A549 (cell line): Measurements from ENCODE around the gene SIPA1. TPM values are rescaled to one million over a fixed set of nuclear protein-coding genes. Genes with fewer than 3 reads are reported as not detected.

Experiments
- ATAC-seq, 2 experiments: fragments of 200-7000 bp in 1 of 2; fragments of >200 bp in 1 of 2; cut with Nextera tagmentation in 1 of 2; cut with Tn5 transposase in 1 of 2; 3 replicates each; pipeline versions ENCODE4 v1.8.0 to v1.9.1; 2018 to 2020; ENCODE audit warnings: mild to moderate bottlenecking in 1 of 2, moderate library complexity in 1 of 2
- CTCF ChIA-PET: fragments of 300-600 bp; sonication (Branson Sonifier 250); formaldehyde crosslinking; extraction: SDS; loops from one replicate; lab custom pipeline; 2021; ENCODE audit warnings: antibody characterized with exemption, inconsistent platforms; lab: Yijun Ruan, JAX
- POLR2A ChIA-PET: fragments of 350-600 bp; formaldehyde crosslinking; extraction: SDS; loops from one replicate; lab custom pipeline; 2021; ENCODE audit warnings: antibody characterized with exemption, inconsistent platforms; lab: Yijun Ruan, JAX
- DNase-seq, 2 experiments: peaks; one replicate each; pipeline versions ENCODE4 v3.0.0 to v3.0.0-alpha.2; 2011 to 2016; ENCODE audit warnings: low read depth in 1 of 2, low spot score in 1 of 2
- FAIRE-seq: peaks from 2 replicates; lab custom pipeline; 2011; peaks lifted over from hg19 to GRCh38; lab: Jason Lieb, UNC
- H3K27ac ChIP-seq, 2 experiments: fragments of >200 bp; sonication (Bioruptor Twin); formaldehyde crosslinking; 3 replicates each; pipeline ENCODE4 v1.5.1; 2016 to 2017
- H3K4me1 ChIP-seq: fragments of >200 bp; sonication (Bioruptor Twin); formaldehyde crosslinking; 3 replicates; pipeline ENCODE4 v1.6.1; 2016
- H3K4me2 ChIP-seq: fragments of >200 bp; sonication (Bioruptor Twin); formaldehyde crosslinking; 3 replicates; pipeline ENCODE4 v1.6.1; 2016
- H3K4me3 ChIP-seq: fragments of >200 bp; sonication (Bioruptor Twin); formaldehyde crosslinking; 3 replicates; pipeline ENCODE4 v1.5.1; 2016
- H3K9me3 ChIP-seq: fragments of >200 bp; sonication (Bioruptor Twin); formaldehyde crosslinking; 3 replicates; pipeline ENCODE4 v1.6.1; 2016
- BHLHE40 ChIP-seq: IDR thresholded peaks from 2 replicates; pipeline ENCODE4 v1.6.1; 2012; ENCODE audit warnings: low read depth, low read length, inconsistent platforms
- CEBPB ChIP-seq, 2 experiments: fragments of >200 bp in 1 of 2; sonication (Bioruptor Twin) in 1 of 2; formaldehyde crosslinking in 1 of 2; IDR thresholded peaks; 2 replicates each; pipeline ENCODE4 v1.6.1; 2012 to 2016
- CHD2 ChIP-seq: fragments of 150-350 bp; IDR thresholded peaks from 2 replicates; pipeline ENCODE4 v1.6.1; 2014; ENCODE audit warnings: low read length; ENCODE audit not compliant: partially characterized antibody
- CHD4 ChIP-seq: fragments of 200-600 bp; sonication (generic); IDR thresholded peaks from 2 replicates; pipeline ENCODE4 v1.6.1; 2016; ENCODE audit warnings: antibody characterized with exemption, mild to moderate bottlenecking, borderline replicate concordance
- E2F6 ChIP-seq: IDR thresholded peaks from 2 replicates; pipeline ENCODE4 v1.6.1; 2012; ENCODE audit warnings: low read depth, borderline replicate concordance
- EHF ChIP-seq: fragments of 250-450 bp; sonication (Bioruptor Pico); IDR thresholded peaks from 2 replicates; pipeline ENCODE4 v1.5.0; 2020; ENCODE audit warnings: mild to moderate bottlenecking
- EHMT2 ChIP-seq: fragments of 200-600 bp; sonication (generic); IDR thresholded peaks from 2 replicates; pipeline ENCODE4 v1.6.1; 2016; ENCODE audit warnings: antibody characterized with exemption, low read depth, mild to moderate bottlenecking, moderate library complexity
- ESRRA ChIP-seq: fragments of 150-350 bp; IDR thresholded peaks from 2 replicates; pipeline ENCODE4 v1.6.1; 2014; ENCODE audit warnings: mild to moderate bottlenecking, low read length, borderline replicate concordance
- FOSL2 ChIP-seq, 2 experiments: fragments of 450-650 bp in 1 of 2; fragments of >200 bp in 1 of 2; sonication (Bioruptor Twin) in 1 of 2; formaldehyde crosslinking; IDR thresholded peaks; 2 replicates each; pipeline versions ENCODE4 v1.5.0 to v1.6.1; 2016 to 2020; ENCODE audit warnings: mild to moderate bottlenecking in 1 of 2, moderate library complexity in 1 of 2
- HDAC2 ChIP-seq: fragments of 200-600 bp; sonication (generic); IDR thresholded peaks from 2 replicates; pipeline ENCODE4 v1.6.1; 2016
- HES2 ChIP-seq: fragments of >200 bp; sonication (Bioruptor Twin); formaldehyde crosslinking; IDR thresholded peaks from 2 replicates; pipeline ENCODE4 v1.6.1; 2016
- HEYL ChIP-seq: fragments of 250-450 bp; sonication (Bioruptor Pico); IDR thresholded peaks from 2 replicates; pipeline ENCODE4 v1.8.0; 2021; ENCODE audit warnings: mild to moderate bottlenecking, moderate library complexity
- HOXA7 ChIP-seq: fragments of 250-450 bp; sonication (Bioruptor Pico); IDR thresholded peaks from 2 replicates; pipeline ENCODE4 v1.5.0; 2020; ENCODE audit warnings: mild to moderate bottlenecking, moderate library complexity
- JUN ChIP-seq, 2 experiments: fragments of >200 bp; sonication (Bioruptor Twin); formaldehyde crosslinking; IDR thresholded peaks; 2 replicates in 1 of 2; 3 replicates in 1 of 2; pipeline ENCODE4 v1.6.1; 2016 to 2017
- NPAS2 ChIP-seq: fragments of 250-450 bp; sonication (Bioruptor Pico); IDR thresholded peaks from 2 replicates; pipeline ENCODE4 v1.8.0; 2022; ENCODE audit warnings: mild to moderate bottlenecking, moderate library complexity, borderline replicate concordance
- NR3C1 ChIP-seq: fragments of >200 bp; sonication (Bioruptor Twin); formaldehyde crosslinking; IDR thresholded peaks from 3 replicates; pipeline ENCODE4 v1.6.1; 2017
- PBX3 ChIP-seq: IDR thresholded peaks from 2 replicates; pipeline ENCODE4 v1.6.1; 2012
- PHF8 ChIP-seq: fragments of 200-600 bp; sonication (generic); IDR thresholded peaks from 2 replicates; pipeline ENCODE4 v1.6.1; 2016; ENCODE audit warnings: low read depth, mild to moderate bottlenecking, antibody characterized with exemption, moderate library complexity, borderline replicate concordance
- POLR2A ChIP-seq: IDR thresholded peaks from 2 replicates; pipeline ENCODE4 v1.6.1; 2012; ENCODE audit warnings: mild to moderate bottlenecking, low read length
- RARB ChIP-seq: fragments of 250-450 bp; sonication (Bioruptor Pico); IDR thresholded peaks from 2 replicates; pipeline ENCODE4 v1.8.0; 2021; ENCODE audit warnings: mild to moderate bottlenecking, moderate library complexity
- RCOR1 ChIP-seq: fragments of 150-350 bp; IDR thresholded peaks from 2 replicates; pipeline ENCODE4 v1.6.1; 2014; ENCODE audit warnings: antibody characterized with exemption, low read length, low read depth
- RFX5 ChIP-seq: fragments of 450-650 bp; IDR thresholded peaks from 2 replicates; pipeline ENCODE4 v1.7.1; 2014; ENCODE audit warnings: antibody characterized with exemption, mild to moderate bottlenecking, moderate library complexity
- RNF2 ChIP-seq: fragments of 200-600 bp; sonication (generic); IDR thresholded peaks from 2 replicates; pipeline ENCODE4 v1.6.1; 2016; ENCODE audit warnings: low read depth, mild to moderate bottlenecking, antibody characterized with exemption, moderate library complexity, borderline replicate concordance
- TFCP2L1 ChIP-seq: fragments of 250-450 bp; sonication (Bioruptor Pico); IDR thresholded peaks from 2 replicates; pipeline ENCODE4 v1.5.0; 2021; ENCODE audit warnings: mild to moderate bottlenecking
- TP53 ChIP-seq: fragments of 250-450 bp; sonication (Bioruptor Pico); IDR thresholded peaks from 2 replicates; pipeline ENCODE4 v1.5.0; 2021; ENCODE audit warnings: mild to moderate bottlenecking, moderate library complexity
- ZC3H11A ChIP-seq: fragments of 450-650 bp; IDR thresholded peaks from 2 replicates; pipeline ENCODE4 v1.6.1; 2014; ENCODE audit warnings: antibody characterized with exemption, mild to moderate bottlenecking
- ZFP36 ChIP-seq: fragments of 450-650 bp; IDR thresholded peaks from 2 replicates; pipeline ENCODE4 v1.6.1; 2014; ENCODE audit warnings: borderline replicate concordance; ENCODE audit not compliant: partially characterized antibody
- ZNF302 ChIP-seq: fragments of 250-450 bp; sonication (Bioruptor Pico); IDR thresholded peaks from 2 replicates; pipeline ENCODE4 v1.9.0; 2021; ENCODE audit warnings: inconsistent platforms, mild to moderate bottlenecking, moderate library complexity
- ZSCAN20 ChIP-seq: fragments of 250-450 bp; sonication (Bioruptor Pico); IDR thresholded peaks from 2 replicates; pipeline ENCODE4 v1.8.0; 2022; ENCODE audit warnings: mild to moderate bottlenecking, moderate library complexity
- WGBS: methylation state at CpG from one replicate; pipeline ENCODE4 v1.1.6; 2017; ENCODE audit errors: missing lambda C conversion rate; 5-methylcytosine and 5-hydroxymethylcytosine counted together
- polyA plus RNA-seq, 4 experiments: library from polyadenylated mRNA; depleted of rRNA in 3 of 4; stranded (reverse); fragments of >200 nt; fragmentation: RNase III in 1 of 4; extraction: RNeasy Plus Mini Kit Qiagen cat#74134 plus additional on column Dnase treatment in 1 of 4; gene quantifications; 2 replicates in 3 of 4; 3 replicates in 1 of 4; pipeline ENCODE4 v1.2.3, GENCODE V29; 2011 to 2017
- TF ChIP-seq, protein P1 (sequence below): fragments of >200 bp; sonication (Bioruptor Twin); formaldehyde crosslinking; IDR thresholded peaks from 3 replicates; pipeline ENCODE4 v1.6.1; 2016
- TF ChIP-seq, protein P2 (sequence below): IDR thresholded peaks from 2 replicates; pipeline ENCODE4 v1.6.1; 2012
- TF ChIP-seq, protein P3 (sequence below): fragments of >200 bp; sonication (Bioruptor Twin); formaldehyde crosslinking; IDR thresholded peaks from 3 replicates; pipeline ENCODE4 v1.5.1; 2016

SIPA1 gene
- polyA plus RNA-seq, 2 of the 4 experiments (the other 2 are of a cell fraction) = 9.9 to 17.4 TPM

GRCh38 chr11:65662247-65662798 is 24.4 kb downstream of the SIPA1 start:
- no peak for TF ChIP-seq FOSL2 (IDR thresholded peaks at IDR 0.05)
- TF ChIP-seq FOSL2 (CRISPR knock-in tag; IDR thresholded peaks at IDR 0.05) = no peak
- no peak for TF ChIP-seq BHLHE40
- TF ChIP-seq ZC3H11A = no peak
- TF ChIP-seq ESRRA = no peak
- TF ChIP-seq TP53 = no peak
- no peak for TF ChIP-seq HOXA7
- TF ChIP-seq CHD4 = no peak
- TF ChIP-seq RCOR1 = no peak
- TF ChIP-seq NR3C1 = no peak
- TF ChIP-seq CEBPB (IDR thresholded peaks at IDR 0.05) = no peak
- no peak for TF ChIP-seq HEYL (CRISPR knock-in tag)
- TF ChIP-seq PBX3 = no peak
- no peak for TF ChIP-seq RARB (CRISPR knock-in tag)
- TF ChIP-seq EHF = no peak
- TF ChIP-seq HDAC2 = no peak
- TF ChIP-seq NPAS2 (CRISPR knock-in tag) = no peak
- no peak for TF ChIP-seq HES2
- no peak for TF ChIP-seq EHMT2
- no peak for TF ChIP-seq ZSCAN20 (CRISPR knock-in tag)
- no peak for TF ChIP-seq RFX5
- ATAC-seq (peak; percentile 9 to 16; a peak in 5 of 6 replicates), DNase-seq (no peak), FAIRE-seq (no peak)
- peak overlapping the region; percentile 94 for H3K4me2 ChIP-seq
- CTCF ChIA-PET = interaction anchor here (1.2 to 2.4 kb wide), 6 partner anchors 8 to 222 kb away, joined by 3 to 12 read pairs (median 4); no protein-coding TSS in a partner anchor
- 2% methylated on average over 7 of the region's 29 CpGs for WGBS
- no peaks in the 10 kb centered on the region for H3K9me3 ChIP-seq
- POLR2A ChIA-PET = interaction anchor here (0.6 to 3.4 kb wide), 13 partner anchors 9 to 207 kb away, joined by 3 to 27 read pairs (median 4); partner anchors contain the start of genes PCNX3, RNASEH2C, SIPA1 and ZNRD2
- H3K4me1 ChIP-seq = peaks cover 13% of the 10 kb centered on the region
- peak overlapping the region; percentile 96 to 98 for H3K27ac ChIP-seq
- peak overlapping the region; percentile 100 for H3K4me3 ChIP-seq

DNA sequence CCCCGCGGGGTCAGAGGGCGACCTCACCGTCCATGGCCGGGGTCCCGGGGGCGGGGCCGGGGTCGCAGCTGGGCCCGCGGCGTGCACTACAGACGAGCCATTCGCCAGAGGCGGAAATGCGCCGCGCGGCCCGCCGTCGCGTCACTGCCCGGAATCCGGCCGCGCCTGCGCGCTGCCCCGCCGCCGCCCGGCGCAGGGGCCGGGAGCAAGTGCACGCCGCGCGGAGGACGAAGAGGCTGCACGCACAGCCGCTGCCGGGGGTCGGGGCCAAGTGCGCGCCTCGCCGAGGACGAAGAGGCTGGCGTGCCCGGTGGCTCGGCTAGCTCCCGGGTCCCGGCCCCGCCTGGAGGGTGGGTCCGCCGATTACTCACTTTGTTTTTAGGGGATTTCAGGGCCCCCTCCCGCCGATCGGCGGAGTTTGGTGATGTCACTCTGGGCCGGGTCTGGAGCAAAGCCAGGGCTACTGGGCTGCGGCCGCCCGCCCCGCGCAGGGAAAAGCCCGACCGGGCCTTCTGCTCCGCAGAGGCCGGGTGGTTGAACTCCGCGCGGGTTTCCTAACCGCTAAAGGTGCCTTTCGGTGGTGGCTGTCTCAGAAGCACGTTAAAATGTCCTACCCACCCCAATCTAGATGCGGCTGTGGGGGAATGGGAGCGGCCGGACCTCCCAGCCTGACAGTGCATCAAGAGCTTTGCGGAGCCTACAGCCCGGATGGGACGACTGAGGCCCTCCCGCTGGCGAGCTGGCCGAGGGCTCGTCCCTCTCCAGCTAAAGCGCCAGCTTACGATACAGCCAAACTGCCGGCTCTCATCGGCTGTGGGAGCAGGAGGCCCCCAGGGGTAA is 25.1 kb downstream of the SIPA1 start, which contains the start of gene RELA:
RELA (minus strand) TSS at position 118 of the 840 bp plus-strand sequence; CDS start at position 34, 84 bp downstream.
- Histone ChIP-seq H3K27ac (peak within 1 kb of the TSS; percentile 96 to 98), H3K9me3 (no peaks in the 10 kb centered on the region), H3K4me2 (peak within 1 kb of the TSS; percentile 94), H3K4me1 (peaks cover 13% of the 10 kb centered on the region), H3K4me3 (peak within 1 kb of the TSS; percentile 100)
- CTCF ChIA-PET = interaction anchor here (0.6 to 2.4 kb wide), 13 partner anchors 9 to 381 kb away, joined by 3 to 12 read pairs (median 3); partner anchors contain the start of genes FOSL1 and MUS81
- peak; percentile 89 to 91 for ATAC-seq
- DNase-seq = peak; percentile 67 to 91
- FAIRE-seq = no peak
- POLR2A ChIA-PET = interaction anchor here (0.6 to 3.4 kb wide), 18 partner anchors 8 to 541 kb away, joined by 3 to 27 read pairs (median 4); partner anchors contain the start of genes FAU, FIBP, MRPL49 and PCNX3
- under 1% methylated on average over 31 of the region's 91 CpGs for WGBS
- no peak for TF ChIP-seq FOSL2 (IDR thresholded peaks at IDR 0.05)
- TF ChIP-seq FOSL2 (CRISPR knock-in tag; IDR thresholded peaks at IDR 0.05) = peak; percentile 38
- TF ChIP-seq ZNF302 (CRISPR knock-in tag) = no peak
- TF ChIP-seq PHF8 = peak; percentile 91
- TF ChIP-seq, protein P1, sequence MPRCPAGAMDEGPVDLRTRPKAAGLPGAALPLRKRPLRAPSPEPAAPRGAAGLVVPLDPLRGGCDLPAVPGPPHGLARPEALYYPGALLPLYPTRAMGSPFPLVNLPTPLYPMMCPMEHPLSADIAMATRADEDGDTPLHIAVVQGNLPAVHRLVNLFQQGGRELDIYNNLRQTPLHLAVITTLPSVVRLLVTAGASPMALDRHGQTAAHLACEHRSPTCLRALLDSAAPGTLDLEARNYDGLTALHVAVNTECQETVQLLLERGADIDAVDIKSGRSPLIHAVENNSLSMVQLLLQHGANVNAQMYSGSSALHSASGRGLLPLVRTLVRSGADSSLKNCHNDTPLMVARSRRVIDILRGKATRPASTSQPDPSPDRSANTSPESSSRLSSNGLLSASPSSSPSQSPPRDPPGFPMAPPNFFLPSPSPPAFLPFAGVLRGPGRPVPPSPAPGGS = peak; percentile 78; the same call in 2 of the 3 replicates
- TF ChIP-seq E2F6 = 0 out of 2 replicates have a peak, but pooled peaks have one; percentile 16
- TF ChIP-seq RNF2 = no peak; the same call in 1 of the 2 replicates
- TF ChIP-seq, protein P2, sequence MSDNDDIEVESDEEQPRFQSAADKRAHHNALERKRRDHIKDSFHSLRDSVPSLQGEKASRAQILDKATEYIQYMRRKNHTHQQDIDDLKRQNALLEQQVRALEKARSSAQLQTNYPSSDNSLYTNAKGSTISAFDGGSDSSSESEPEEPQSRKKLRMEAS = peak; percentile 81
- TF ChIP-seq POLR2A = peak; percentile 74
- no peak for TF ChIP-seq ZFP36
- no peak for TF ChIP-seq CHD2
- TF ChIP-seq RCOR1 = no peak
- TF ChIP-seq, protein P3, sequence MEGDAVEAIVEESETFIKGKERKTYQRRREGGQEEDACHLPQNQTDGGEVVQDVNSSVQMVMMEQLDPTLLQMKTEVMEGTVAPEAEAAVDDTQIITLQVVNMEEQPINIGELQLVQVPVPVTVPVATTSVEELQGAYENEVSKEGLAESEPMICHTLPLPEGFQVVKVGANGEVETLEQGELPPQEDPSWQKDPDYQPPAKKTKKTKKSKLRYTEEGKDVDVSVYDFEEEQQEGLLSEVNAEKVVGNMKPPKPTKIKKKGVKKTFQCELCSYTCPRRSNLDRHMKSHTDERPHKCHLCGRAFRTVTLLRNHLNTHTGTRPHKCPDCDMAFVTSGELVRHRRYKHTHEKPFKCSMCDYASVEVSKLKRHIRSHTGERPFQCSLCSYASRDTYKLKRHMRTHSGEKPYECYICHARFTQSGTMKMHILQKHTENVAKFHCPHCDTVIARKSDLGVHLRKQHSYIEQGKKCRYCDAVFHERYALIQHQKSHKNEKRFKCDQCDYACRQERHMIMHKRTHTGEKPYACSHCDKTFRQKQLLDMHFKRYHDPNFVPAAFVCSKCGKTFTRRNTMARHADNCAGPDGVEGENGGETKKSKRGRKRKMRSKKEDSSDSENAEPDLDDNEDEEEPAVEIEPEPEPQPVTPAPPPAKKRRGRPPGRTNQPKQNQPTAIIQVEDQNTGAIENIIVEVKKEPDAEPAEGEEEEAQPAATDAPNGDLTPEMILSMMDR = no peak
- no peak for TF ChIP-seq ZC3H11A
- no peak; the same call in 1 of the 2 replicates for TF ChIP-seq TFCP2L1 (CRISPR knock-in tag)
- peak; percentile 72 to 84; a peak in 4 of 5 replicates for TF ChIP-seq JUN (IDR thresholded peaks at IDR 0.05)
- TF ChIP-seq BHLHE40 = no peak
